ENCODE data around the gene NPLOC4. TPM values are rescaled to one million over a fixed set of nuclear protein-coding genes. Genes with fewer than 3 reads are reported as not detected.

The NPLOC4 gene
- total RNA-seq, 1 experiment from 2014 or later: 208 TPM

- H3K79me2 ChIP-seq (ENCODE audit: low read depth): no peaks in the 10 kb centered on the region
- no peaks in the 10 kb centered on the region for H4K20me1 ChIP-seq (ENCODE audit: insufficient read depth)
- H3K36me3 ChIP-seq (ENCODE audit: low read depth): no peaks in the 10 kb centered on the region
- BruUV-seq (replicated peaks): no TSS peak
- ChIA-PET CTCF (no interaction called here), POLR2A (ENCODE audit: unreplicated experiment) (interaction anchor here (0.5 to 0.7 kb wide), 8 partner anchors 23 to 463 kb away, joined by 4 to 23 read pairs (median 10); partner anchors contain the start of genes ARL16, HGS and MAFG)
- H3F3A ChIP-seq (ENCODE audit: insufficient read depth, low read depth): peaks cover 20% of the 10 kb centered on the region
- H3K9me3 ChIP-seq (ENCODE audit: insufficient read depth, low read depth): no peaks in the 10 kb centered on the region
- no peaks in the 10 kb centered on the region for H3K27me3 ChIP-seq (ENCODE audit: insufficient read depth, low read depth)
- intact Hi-C loops (cut with micrococcal nuclease; ENCODE audit: unreplicated experiment): no loop called here
- H3K4me3 ChIP-seq: peak overlapping the region; percentile 15; the same call in 1 of the 2 replicates
- peaks cover 21% of the 10 kb centered on the region for H3K4me1 ChIP-seq (replicated peaks; ENCODE audit: insufficient read depth)
- no peaks in the 10 kb centered on the region for H3K9me2 ChIP-seq (ENCODE audit: insufficient read depth)
- DNase-seq: peak; percentile 51 to 68
- H3K27ac ChIP-seq: peak overlapping the region; percentile 65
- H2AFZ ChIP-seq: no peak overlapping the region
- TF ChIP-seq EZH2 (IDR thresholded peaks at IDR 0.05; ENCODE audit: low read depth): no peak
- TF ChIP-seq, protein P1, sequence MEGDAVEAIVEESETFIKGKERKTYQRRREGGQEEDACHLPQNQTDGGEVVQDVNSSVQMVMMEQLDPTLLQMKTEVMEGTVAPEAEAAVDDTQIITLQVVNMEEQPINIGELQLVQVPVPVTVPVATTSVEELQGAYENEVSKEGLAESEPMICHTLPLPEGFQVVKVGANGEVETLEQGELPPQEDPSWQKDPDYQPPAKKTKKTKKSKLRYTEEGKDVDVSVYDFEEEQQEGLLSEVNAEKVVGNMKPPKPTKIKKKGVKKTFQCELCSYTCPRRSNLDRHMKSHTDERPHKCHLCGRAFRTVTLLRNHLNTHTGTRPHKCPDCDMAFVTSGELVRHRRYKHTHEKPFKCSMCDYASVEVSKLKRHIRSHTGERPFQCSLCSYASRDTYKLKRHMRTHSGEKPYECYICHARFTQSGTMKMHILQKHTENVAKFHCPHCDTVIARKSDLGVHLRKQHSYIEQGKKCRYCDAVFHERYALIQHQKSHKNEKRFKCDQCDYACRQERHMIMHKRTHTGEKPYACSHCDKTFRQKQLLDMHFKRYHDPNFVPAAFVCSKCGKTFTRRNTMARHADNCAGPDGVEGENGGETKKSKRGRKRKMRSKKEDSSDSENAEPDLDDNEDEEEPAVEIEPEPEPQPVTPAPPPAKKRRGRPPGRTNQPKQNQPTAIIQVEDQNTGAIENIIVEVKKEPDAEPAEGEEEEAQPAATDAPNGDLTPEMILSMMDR (conservative IDR thresholded peaks at IDR 0.05): no peak
- H3K4me2 ChIP-seq: peak overlapping the region; percentile 68
Measured at GRCh38 chr17:81659038-81659437, 22.1 kb upstream of the NPLOC4 start.

- Histone ChIP-seq H3K4me2 (no peak overlapping the region), H3K79me2 (ENCODE audit: low read depth) (no peaks in the 10 kb centered on the region), H2AFZ (no peak overlapping the region), H3K36me3 (ENCODE audit: low read depth) (no peaks in the 10 kb centered on the region), H3K9me2 (ENCODE audit: insufficient read depth) (no peaks in the 10 kb centered on the region), H3K4me1 (replicated peaks; ENCODE audit: insufficient read depth) (peaks cover 21% of the 10 kb centered on the region), H4K20me1 (ENCODE audit: insufficient read depth) (no peaks in the 10 kb centered on the region), H3K27me3 (ENCODE audit: insufficient read depth, low read depth) (no peaks in the 10 kb centered on the region), H3F3A (ENCODE audit: insufficient read depth, low read depth) (peaks cover 20% of the 10 kb centered on the region), H3K4me3 (no peak overlapping the region), H3K27ac (no peak overlapping the region), H3K9me3 (ENCODE audit: insufficient read depth, low read depth) (no peaks in the 10 kb centered on the region)
- no TSS peak for BruUV-seq (replicated peaks)
- TF ChIP-seq, protein P1 (conservative IDR thresholded peaks at IDR 0.05): no peak
- no peak for TF ChIP-seq EZH2 (IDR thresholded peaks at IDR 0.05; ENCODE audit: low read depth)
- intact Hi-C loops (cut with micrococcal nuclease; ENCODE audit: unreplicated experiment): no loop called here
- no peak for DNase-seq
- POLR2A ChIA-PET (ENCODE audit: unreplicated experiment): no interaction called here
- CTCF ChIA-PET: no interaction called here
Measured at GRCh38 chr17:81656835-81657234, 19.9 kb upstream of the NPLOC4 start.

DNA sequence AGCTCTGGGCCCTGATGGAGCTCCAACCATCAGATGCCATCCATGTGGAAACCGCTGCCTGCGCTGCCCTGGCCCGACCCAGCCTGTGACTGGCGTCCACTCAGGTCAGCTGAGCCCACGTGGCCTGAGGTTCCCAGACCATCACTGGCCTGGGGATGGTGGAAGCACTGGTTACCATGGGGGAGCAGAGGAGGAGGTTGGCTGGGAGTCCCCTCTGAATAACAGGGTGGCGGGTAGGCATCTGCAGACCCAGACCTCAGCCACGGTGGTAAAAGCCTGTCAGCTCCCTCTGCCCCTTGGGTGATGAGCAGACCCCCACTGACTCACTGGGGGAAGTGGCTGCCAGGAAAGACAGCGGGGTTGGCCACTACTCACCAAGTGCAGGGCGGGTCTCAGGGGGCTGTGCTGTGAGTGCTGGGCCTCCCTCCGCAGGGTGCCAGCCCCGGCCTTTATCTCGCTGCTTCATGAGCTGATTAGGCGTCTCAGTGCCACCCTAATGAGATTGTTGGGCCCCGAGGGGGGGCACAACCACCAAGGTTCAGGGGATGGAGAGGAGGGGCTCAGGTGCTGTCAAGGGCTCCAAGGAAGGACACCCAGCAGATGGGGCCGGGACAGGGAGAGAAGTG lies 19.3 kb upstream of the NPLOC4 start, which contains the start of gene PDE6G:
Gene PDE6G, minus strand, starts transcription at position 425 of the 626 bp plus-strand sequence. CDS start 3,237 bp downstream, outside the sequence.
- intact Hi-C loops (cut with micrococcal nuclease; ENCODE audit: unreplicated experiment): no loop called here
- Histone ChIP-seq H4K20me1 (ENCODE audit: insufficient read depth) (no peaks in the 10 kb centered on the region), H3K27me3 (ENCODE audit: insufficient read depth, low read depth) (no peaks in the 10 kb centered on the region), H3F3A (ENCODE audit: insufficient read depth, low read depth) (peaks cover 20% of the 10 kb centered on the region), H2AFZ (no peak within 1 kb of the TSS), H3K79me2 (ENCODE audit: low read depth) (no peaks in the 10 kb centered on the region), H3K4me2 (no peak within 1 kb of the TSS), H3K36me3 (ENCODE audit: low read depth) (no peaks in the 10 kb centered on the region), H3K9me3 (ENCODE audit: insufficient read depth, low read depth) (no peaks in the 10 kb centered on the region), H3K9me2 (ENCODE audit: insufficient read depth) (no peaks in the 10 kb centered on the region), H3K4me1 (replicated peaks; ENCODE audit: insufficient read depth) (peaks cover 21% of the 10 kb centered on the region), H3K27ac (no peak within 1 kb of the TSS), H3K4me3 (no peak within 1 kb of the TSS)
- DNase-seq: no peak
- POLR2A ChIA-PET (ENCODE audit: unreplicated experiment): no interaction called here
- no TSS peak for BruUV-seq (replicated peaks)
- TF ChIP-seq EZH2 (IDR thresholded peaks at IDR 0.05; ENCODE audit: low read depth): no peak
- TF ChIP-seq, protein P1 (conservative IDR thresholded peaks at IDR 0.05): no peak
- CTCF ChIA-PET: no interaction called here
